NCI-H1694 treated with DMSO at 0.1 percent for 48 hours (cell line): ENCODE results near the gene POMT1.
"Not testable (repeated sequence)": the region's sequence is repeated elsewhere in the genome, so short reads cannot be mapped to it uniquely, and the experiment has no call there.

Experiments used
- DNase-seq: peaks from one replicate; lab custom pipeline; 2025; lab: John Stamatoyannopoulos, UW

Gene POMT1

DNA sequence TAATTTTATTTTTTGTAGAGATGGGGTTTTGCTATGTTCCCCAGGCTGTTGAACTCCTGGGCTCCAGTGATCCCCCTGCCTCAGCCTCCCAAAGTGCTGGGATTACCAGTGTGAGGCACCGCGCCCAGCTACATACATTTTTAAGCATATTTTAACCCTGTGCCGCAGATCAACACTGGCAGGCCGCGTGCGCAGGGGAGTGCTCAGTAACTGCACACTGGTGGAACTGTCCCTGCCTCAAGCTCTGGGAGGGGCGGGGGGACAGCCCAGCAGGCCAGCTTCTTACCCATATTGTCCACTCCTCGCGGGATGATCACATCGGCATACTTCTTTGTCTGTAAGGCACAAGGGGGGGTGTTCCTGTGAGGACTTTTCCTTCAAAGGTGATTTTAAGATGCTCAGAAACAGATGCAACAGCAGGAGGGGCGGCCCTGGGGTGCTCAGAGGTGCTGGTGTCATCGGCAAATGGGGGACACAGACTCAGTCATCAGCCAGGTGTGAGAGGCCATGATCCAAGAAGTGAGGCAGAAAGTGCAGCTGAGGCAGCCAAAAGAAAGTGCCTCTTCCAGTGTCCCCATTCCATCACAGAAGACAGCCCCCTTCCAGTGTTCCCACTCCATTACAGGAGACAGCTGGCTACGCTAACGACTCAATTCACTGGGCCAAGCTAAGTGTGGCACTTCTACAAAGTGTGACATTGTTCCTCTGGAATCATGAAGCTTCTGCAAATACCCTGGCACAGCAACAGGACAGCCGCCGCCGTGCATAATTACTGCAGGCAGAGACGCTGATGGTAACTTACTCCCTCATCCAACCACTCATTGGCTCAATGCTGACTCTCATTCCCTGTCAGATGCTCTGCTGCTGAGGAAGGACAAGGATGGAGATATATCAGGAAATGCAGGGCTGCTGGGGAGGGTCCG lies 23.2 kb downstream of the POMT1 start:
- DNase-seq = no peak

DNA sequence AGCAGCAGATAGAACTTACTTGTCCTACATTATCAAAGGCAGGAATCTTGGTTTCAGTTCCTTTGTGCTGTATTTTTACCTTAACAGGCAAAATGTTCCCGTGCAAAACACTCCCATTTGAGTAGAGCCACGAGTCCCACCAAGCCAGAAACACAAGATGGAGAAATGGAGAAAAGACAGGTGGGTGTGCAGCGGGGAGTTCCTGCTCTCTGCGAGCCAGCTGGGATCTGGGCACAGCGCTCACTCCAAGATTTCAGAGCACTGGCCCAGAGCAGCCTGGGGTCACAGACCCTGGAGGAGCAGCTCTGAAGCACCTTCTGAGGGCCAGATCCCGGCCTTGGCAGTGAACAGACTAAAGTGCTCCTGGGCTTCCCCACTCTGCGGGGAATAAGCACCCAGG lies 25.5 kb downstream of the POMT1 start:
- DNase-seq = no peak

DNA sequence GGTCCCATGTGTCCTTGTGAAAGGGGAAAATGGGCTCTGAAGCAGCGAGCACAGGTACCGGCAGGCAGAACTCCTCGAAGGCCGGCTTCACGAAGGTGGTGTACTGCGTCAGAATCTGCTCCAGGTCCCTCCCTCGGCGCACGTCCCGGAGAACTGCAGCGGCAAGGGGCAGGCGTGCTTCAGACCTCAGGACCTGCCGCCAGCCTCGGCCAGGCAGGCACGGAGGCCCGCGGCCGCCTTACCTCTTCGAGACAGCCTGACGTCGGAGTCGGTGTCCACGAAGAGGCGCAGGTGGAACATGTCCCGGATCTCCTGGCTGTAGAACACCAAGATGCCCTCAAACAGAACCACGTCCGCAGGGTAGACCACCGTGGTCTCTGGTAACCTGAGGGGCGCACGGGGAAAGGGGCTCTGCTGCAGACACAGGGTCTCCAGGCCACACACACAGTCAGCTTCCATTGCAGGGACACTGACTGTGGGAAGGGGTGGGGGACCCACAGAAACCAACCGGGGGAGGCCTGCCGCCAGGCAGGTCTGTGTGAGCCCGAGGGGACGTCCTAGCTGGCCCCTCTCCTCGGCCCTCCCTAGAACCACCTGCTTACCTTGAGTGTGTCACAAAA lies 26.3 kb downstream of the POMT1 start:
- no peak for DNase-seq

DNA sequence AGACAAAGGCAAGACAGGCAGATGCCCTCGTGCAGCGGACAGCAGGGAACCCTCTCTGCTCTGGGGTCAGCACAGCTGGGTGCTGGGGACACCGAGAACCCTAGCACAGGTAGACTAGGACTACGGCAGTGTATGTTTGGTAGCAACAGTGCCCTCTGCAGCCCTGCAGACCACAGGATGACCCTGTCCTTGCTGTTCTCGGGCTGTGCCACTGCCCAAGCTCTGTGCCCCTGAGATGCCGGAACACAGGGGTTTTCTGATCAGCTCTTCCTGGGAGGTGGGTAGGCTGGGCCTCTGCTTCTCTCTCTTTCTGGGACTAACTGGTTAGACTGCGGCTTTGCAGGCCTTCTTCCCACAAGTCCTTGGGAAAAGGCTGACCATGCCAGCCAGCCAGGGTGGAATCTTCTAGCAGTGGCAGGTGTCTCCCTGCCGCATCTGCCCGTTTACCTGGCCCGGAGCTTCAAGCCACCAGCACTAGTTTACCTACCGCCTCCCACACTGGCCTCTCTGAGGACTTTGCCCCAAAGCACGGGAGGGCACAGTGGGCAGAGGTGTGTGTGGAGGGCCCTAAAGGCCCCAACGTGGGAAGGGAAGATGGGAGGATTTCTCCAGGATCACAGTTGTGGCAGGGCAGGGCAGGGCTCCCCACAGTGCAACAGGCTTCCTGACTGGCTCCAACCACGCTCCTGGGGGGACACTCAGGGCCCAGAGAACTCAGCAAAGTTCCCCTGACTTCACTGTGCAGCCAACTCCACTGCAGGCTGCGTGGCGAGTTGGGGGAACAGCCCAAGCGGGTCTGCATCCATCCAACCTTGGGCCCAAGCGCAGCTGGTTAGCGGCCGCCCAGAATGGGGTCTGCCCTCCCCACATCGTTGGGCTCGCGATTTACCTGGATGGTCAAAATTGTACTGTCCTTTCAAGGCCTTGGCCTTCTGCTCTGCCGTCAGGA lies 27.2 kb downstream of the POMT1 start:
- no peak for DNase-seq

DNA sequence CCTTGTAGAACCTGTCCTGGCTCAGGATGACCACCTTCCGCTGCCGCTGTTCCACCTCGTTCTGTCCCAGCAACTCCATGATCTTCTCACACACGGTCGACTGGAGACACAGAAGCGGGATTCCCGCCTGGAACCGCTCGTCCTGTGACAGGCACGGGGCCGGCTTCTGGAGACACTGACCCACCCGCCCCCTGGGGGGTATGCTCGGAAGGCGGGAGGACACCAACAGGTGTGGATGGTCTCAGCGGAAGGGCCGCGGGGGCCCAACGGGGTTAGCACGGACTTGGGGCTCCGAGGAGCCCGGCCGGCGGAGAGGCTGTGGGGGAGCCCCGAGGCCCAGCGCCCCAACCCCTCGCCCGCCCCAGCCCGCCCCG lies 27.8 kb downstream of the POMT1 start:
- DNase-seq = no peak

DNA sequence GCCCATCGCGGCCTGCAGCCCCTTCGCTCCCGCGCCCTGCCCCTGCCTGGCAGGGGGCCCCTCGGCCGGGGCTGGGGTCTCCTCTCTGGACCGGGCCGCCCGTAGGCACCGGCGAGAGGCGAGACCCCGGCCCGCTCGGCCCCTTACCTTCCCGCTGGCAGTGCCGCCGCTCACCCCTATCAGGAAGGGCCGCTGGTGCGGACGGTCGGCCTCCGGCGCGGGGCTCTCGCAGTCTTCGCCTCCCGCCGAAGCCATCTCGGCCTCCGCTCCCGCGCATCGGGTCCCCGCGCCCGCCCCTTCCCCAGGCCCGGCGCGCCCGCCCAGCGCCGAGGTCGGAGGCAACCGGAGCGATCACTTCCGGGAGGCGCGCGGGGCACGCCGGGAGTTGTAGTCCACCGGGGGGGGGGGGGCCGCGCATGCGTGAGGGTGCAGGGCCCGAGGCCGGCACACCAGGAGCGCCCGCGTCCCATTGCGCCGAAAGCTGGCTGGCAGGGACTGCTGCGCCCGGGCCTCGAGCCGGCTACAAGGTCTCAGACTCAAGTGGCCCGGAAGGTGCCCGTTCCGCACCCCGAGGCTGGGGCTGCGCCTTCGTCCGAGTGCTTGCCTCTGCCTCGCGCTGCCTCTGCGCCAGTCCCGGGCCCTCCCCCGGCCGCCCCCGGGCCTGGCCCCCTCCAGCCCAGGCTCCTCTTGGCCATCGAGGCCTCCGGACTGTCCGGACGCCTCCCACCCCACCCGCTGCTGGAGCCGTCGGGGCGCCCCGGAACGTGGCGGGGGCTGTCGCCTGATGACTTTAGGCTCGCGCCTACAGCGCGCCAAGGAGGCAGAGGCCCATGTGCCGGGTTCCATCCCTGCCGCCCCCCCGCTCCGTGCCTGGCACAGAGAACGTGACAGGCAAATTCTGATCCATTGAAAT lies 28.5 kb downstream of the POMT1 start, which contains the start of gene UCK1:
UCK1 (minus strand) TSS at position 344 of the 913 bp plus-strand sequence; CDS start at position 255, 89 bp downstream.
- peak; percentile 55 for DNase-seq

DNA sequence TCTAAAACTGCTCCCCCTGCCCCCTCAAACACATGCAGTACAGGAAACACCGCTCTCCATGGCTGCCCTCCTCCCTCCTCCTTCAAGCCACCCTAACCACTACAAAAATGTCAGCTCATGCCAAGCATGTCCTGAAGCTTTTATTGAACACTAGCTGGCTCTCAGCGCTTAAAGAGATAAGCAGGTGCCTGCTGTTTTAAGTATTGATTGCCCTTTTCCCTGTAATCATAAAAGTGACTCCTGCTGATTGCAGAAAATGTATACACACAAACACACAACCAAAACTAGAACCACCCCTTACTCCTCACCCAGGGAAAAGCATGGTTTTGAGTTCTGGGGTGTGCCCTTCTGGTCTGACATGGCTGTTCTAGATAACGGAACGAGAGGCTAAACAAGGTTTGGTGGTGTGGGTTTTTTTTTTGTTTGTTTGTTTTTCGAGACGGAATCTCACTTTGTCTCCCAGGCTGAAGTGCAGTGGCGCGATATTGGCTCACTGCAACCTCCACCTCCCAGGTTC lies 32.1 kb downstream of the POMT1 start:
- no peak for DNase-seq

DNA sequence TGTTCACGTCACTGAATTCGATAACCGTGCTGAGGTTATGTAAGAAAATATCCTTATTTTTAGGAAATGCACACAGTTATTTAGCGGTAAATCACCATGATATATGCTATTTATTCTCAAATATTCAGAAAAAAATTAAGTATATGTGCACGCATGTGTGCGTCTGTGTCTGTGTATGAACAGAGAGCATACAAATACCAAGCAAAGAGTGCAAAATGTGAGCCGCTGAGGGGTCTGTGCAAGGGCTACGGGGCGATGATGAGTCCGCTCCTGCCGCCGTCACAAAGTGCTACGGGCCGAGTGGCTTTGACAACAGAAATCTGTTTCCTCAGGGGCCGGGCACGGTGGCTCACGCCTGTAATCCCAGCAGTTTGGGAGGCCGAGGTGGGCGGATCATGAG lies 35.2 kb downstream of the POMT1 start:
- DNase-seq = no peak

DNA sequence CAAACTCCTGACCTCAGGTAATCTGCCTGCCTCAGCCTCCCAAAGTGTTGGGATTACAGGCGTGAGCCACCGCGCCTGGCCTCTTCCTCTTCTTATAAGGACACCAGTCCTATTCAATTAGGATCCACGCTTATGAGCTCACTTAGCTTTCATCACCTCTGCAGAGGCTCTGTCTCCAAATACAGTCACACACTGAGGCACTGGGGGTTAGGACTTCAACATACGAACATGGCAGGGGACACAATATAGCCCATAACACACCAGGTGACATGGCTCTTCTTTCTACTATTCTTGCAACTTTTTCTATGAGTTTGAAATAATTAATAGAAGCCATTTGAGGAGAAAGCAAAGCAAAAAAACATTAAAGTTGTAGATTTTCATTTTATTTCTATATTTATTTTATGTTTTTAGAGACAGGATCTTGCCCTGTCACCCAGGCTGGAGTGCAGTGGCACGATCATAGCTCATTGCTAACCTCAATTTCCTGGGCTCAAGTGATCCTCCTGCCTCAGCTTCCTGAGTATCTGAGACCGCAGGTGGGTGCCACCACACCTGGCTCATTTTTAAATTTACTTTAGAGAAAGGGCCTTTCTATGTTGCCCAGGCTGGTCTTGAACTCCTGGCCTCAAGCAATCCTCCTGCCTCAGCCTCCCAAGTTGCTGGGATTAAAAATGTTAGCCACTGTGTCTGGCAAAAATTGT lies 36.7 kb downstream of the POMT1 start:
- DNase-seq = no peak

DNA sequence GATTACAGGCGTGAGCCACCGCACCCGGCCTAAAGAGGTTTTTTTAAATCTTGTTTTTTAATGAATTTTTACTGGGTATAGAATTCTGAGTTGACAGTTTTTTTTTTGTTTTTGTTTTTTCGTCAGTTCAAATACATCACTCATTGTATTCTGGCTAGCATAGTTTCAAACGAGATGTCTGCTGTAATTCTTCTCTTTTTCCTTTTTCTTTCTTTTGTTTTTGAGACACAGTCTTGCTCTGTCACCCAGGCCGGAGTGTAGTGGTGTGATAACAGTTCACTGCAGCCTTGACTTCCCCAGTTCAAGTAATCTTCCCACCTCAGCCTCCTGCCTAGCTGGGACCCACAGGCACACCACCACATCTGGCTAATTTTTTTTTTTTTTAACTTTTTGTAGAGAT lies 40.4 kb downstream of the POMT1 start:
- no peak for DNase-seq

DNA sequence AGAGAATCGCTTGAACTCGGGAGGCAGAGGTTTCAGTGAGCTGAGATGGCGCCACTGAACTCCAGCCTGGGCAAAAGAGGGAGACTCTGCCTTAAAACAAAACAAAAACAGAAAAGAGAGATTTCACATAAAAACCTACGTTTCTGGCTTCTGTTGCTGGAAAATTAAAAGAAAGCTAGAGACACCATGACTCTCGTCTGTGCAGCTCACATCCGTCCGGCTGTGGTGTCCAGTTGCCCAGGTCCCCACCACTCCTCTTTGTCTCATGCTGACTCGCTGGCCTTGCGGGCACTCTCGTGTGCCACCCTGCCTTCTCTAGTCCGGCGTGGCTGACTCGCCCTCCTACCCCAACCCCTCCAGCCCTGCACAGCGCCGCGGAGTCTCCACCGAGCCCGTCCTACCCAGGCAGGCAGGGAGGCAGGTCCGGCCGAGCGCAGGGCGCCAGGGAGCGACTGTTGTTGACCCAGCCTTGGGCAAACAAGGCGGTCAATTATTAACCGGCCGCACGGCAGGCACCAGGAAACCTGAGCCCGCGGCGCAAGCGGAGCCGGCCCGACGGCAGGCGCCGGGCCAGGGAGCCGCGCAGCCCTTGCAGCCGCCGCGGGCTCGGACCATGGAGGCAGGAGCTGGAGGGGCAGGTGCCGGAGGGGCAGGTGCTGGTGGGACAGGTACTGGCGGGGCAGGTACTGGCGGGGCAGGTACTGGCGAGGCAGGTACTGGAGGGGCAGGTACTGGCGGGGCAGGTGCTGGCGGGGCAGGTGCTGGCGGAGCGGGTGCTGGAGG lies 42.5 kb downstream of the POMT1 start, which contains the start of gene PRRT1B:
PRRT1B (plus strand) TSS at position 521 of the 783 bp plus-strand sequence; CDS start at position 614, 93 bp downstream.
- DNase-seq = no peak

DNA sequence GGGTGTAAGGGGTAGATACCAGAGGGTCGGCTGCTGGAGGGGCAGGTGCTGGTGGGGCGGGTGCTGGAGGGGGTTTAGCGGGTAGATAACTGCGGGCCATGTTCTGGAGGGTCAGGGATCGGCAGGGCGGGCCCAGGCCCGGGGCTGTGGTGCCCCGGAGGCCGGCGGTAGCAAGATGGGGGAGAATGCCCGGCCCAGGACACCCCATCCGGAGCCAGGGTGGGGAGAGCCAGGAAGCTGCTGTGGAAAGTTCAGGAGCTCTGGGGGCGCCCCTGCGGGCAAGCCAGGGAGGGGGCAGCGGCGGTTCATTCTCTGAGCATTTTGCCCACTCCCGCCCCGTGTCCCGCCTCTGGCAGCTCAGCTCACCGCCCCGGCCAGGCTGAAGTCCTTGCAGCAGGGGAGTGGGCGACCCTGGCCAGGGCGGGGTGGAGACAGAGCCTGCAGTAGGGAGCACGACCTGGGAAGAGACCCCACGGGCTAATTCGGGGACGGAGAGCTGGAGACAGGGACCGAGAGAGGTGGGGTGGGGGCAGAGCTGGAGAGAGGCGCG lies 43.1 kb downstream of the POMT1 start:
- DNase-seq = no peak

DNA sequence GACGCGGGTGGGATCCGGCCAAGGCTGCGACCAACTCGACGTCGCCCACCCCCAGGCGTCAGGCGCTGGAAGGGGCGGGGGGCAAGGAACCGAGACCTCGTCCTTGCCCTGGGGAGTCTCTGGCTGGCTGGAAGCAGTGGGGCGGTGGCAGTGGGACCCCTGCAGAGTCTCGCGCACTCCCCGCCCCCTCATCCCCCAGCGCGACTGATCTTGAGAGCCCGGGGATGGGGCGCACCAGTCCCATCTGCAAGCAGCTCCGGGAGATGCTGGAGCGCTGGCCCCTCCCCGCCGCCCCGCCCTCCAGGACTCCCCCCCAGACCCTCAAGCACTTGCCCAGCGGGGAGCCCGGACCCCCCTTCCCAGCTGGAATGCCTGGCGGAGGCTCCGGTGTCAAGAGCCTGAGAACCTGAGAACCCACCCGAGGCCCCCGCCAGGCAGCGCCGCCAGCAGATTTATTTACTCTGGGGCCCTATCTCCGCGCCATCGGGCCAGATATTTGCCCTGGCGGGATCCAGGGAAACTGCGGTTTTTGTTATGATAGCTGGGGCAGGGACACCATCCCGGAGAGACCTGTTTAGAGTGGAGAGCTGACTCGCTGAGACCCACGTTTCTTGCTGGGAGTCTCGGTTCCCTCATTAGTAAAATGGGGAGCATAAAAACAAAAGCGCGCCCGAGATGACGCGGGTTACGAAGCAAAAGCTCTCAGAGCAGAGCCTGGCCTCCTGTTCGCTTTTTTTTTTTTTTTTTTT lies 43.8 kb downstream of the POMT1 start:
- DNase-seq = peak; percentile 4

DNA sequence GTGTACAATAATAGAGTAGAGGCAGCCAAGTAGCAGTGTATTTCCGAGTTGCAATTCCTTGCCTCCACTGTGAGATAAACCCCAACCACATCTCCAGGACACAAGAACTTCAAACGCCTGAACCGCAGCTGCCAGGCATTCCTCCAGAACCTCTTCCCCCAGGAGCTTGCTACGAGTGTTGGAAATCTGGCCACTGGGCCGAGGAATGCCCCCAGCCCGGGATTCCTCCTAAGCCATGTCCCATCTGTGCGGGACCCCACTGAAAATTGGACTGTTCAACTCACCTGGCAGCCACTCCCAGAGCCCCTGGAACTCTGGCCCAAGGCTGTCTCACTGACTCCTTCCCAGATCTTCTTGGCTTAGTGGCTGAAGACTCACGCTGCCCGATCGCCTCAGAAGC lies 46.5 kb downstream of the POMT1 start:
- not testable (repeated sequence) for DNase-seq

DNA sequence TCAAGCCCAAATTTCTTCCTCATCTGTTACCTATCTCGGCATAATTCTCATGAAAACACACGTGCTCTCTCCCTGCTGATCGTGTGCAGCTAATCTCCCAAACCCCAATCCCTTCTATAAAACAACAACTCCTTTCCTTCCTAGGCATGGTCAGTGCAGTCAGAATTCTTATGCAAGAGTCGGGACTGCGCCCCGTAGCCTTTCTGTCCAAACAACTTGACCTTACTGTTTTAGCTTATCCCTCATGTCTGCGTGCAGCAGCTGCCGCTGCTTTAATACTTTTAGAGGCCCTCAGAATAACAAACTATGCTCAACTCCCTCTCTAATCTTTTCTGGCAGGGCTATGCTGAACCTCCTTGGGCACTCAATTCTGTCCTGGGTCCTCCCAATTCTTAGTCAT lies 47.7 kb downstream of the POMT1 start:
- DNase-seq = not testable (repeated sequence)

DNA sequence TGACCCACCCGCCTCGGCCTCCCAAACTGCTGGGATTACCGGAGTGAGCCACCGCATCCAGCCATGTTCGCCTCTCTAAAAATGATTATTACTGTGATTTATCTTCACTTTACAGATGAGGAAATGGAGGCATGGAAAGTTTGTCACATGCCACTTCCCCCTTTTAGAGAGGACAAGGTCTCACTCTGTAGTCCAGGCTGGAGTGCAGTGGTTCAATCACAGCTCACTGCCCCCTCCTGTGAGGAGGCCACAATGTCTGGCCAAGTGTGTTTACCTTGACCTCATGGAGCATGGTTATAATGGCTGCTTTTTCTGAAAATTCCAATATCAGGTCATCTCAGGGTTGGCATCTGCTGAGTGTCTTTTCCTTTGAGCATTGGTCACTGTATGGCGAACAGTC lies 49.3 kb downstream of the POMT1 start:
- DNase-seq = no peak

DNA sequence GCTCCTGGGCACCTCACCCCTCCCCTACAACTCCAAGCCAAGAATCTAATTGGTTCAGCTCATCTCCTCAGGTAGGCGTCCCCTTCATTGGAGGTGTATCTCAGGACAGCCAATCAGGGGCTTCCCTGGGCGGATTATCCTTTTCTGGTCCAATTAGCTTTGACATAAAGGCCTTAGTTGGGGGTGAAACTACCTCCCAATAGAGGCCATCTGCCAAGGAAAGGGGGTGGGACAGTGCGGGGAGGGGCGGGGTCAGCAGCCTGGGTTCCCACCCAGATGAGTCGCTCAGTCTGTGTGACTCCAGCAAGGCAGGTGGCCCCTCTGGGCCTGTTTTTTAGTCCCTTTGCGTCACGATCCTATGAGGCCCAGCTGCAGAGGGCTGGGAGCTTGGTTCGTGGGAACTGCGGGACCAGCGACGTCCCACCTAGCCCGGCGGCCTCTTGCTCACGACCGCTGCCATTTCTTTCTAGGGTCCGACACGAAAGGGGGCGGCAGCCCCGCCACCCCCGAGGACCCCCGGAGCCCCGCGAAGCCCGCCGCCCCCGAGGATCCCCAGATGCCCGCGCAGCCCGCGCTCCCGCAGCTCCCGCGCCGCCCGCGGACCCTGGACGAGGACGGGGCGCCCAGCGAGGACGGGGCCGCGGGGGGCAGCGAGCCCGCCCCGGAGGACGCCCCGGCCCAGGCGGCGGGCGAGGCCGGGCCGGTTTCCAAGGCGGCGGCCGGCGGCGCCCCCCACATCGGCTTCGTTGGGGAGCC lies 51.5 kb downstream of the POMT1 start:
- no peak for DNase-seq
